B cell (primary cell): Measurements from ENCODE around the gene ADAMTSL2. TPM values are rescaled to one million over a fixed set of nuclear protein-coding genes. Genes with fewer than 3 reads are reported as not detected.

Experiments
- ATAC-seq: fragments of 200-7000 bp; cut with Tn5 transposase; one replicate; pipeline ENCODE4 v1.10.0; 2021; ENCODE audit warnings: low read depth, mild to moderate bottlenecking, moderate number of reproducible peaks, moderate library complexity
- CTCF ChIA-PET: fragments of 350-600 bp; sonication (Branson Sonifier 250); formaldehyde crosslinking; loops from one replicate; lab custom pipeline; 2021; ENCODE audit warnings: antibody characterized with exemption, inconsistent platforms; lab: Charles Lee
- POLR2A ChIA-PET: fragments of 350-600 bp; sonication (Branson Sonifier 250); formaldehyde crosslinking; loops from one replicate; lab custom pipeline; 2021; ENCODE audit warnings: antibody characterized with exemption; lab: Charles Lee
- DNase-seq: peaks from one replicate; pipeline ENCODE4 v3.0.0; 2013
- H2AFZ ChIP-seq: 2 replicates; pipeline ENCODE4 v1.6.1; 2012; ENCODE audit warnings: mild to moderate bottlenecking, low read depth, low read length; ENCODE audit not compliant: insufficient read depth, poor library complexity, severe bottlenecking
- H3K27ac ChIP-seq, 2 donors: 1 replicate in 1 of 2; 2 replicates in 1 of 2; pipeline ENCODE4 v1.5.1; 2012 to 2013; ENCODE audit warnings: low read length in 2 of 2, mild to moderate bottlenecking in 2 of 2, moderate library complexity in 1 of 2
- H3K27me3 ChIP-seq, 4 experiments: fragments of 200-600 bp in 1 of 4; sonication (generic) in 1 of 4; replicated peaks in 1 of 4; 1 replicate in 2 of 4; 2 replicates in 2 of 4; pipeline versions ENCODE4 v1.6.1 to v1.7.0; 2013 to 2016; ENCODE audit warnings: low read length in 3 of 4, mild to moderate bottlenecking in 2 of 4, mixed read lengths in 1 of 4, moderate library complexity in 1 of 4; ENCODE audit not compliant: insufficient read depth in 4 of 4, control insufficient read depth in 3 of 4; ENCODE audit errors: control extremely low read depth in 1 of 4
- H3K36me3 ChIP-seq, 2 experiments: replicated peaks in 1 of 2; 1 replicate in 1 of 2; 2 replicates in 1 of 2; pipeline versions ENCODE4 v1.6.1 to v1.7.1; 2013; ENCODE audit warnings: low read length in 1 of 2; ENCODE audit not compliant: insufficient read depth in 2 of 2, control insufficient read depth in 1 of 2; ENCODE audit errors: control extremely low read depth in 1 of 2, extremely low read depth in 1 of 2
- H3K4me1 ChIP-seq, 2 donors: fragments of 200-600 bp in 1 of 2; sonication (generic) in 1 of 2; 1 replicate in 1 of 2; 2 replicates in 1 of 2; pipeline versions ENCODE4 v1.5.1 to v1.6.1; 2013 to 2017; ENCODE audit warnings: low read length in 2 of 2; ENCODE audit not compliant: control insufficient read depth in 2 of 2, insufficient read depth in 2 of 2
- H3K4me2 ChIP-seq: replicated peaks from 2 replicates; pipeline ENCODE3; 2012; ENCODE audit warnings: mild to moderate bottlenecking, low read depth, low read length; ENCODE audit not compliant: poor library complexity, severe bottlenecking
- H3K4me3 ChIP-seq, 5 experiments: fragments of 200-600 bp in 1 of 5; sonication (generic) in 1 of 5; 1 replicate in 3 of 5; 2 replicates in 2 of 5; pipeline versions ENCODE4 v1.5.1 to v1.7.0; 2011 to 2016; ENCODE audit warnings: low read length in 4 of 5, mild to moderate bottlenecking in 4 of 5, low read depth in 2 of 5, control low read depth in 1 of 5, moderate library complexity in 1 of 5; ENCODE audit not compliant: insufficient read depth in 1 of 5; ENCODE audit errors: control extremely low read depth in 1 of 5, extremely low read depth in 1 of 5
- H3K79me2 ChIP-seq: fragments of 200-600 bp; sonication (generic); one replicate; pipeline ENCODE4 v1.6.0; 2016; ENCODE audit warnings: low read length; ENCODE audit not compliant: control insufficient read depth, insufficient read depth
- H3K9ac ChIP-seq: fragments of 200-600 bp; sonication (generic); 2 replicates; pipeline ENCODE4 v1.6.1; 2017; ENCODE audit warnings: mild to moderate bottlenecking, low read length, moderate library complexity
- H3K9me3 ChIP-seq, 3 donors: one replicate each; pipeline versions ENCODE4 v1.6.1 to v1.7.1; 2013; ENCODE audit warnings: low read length in 2 of 3; ENCODE audit not compliant: control insufficient read depth in 2 of 3, insufficient read depth in 1 of 3; ENCODE audit errors: control extremely low read depth in 1 of 3
- H4K20me1 ChIP-seq: 2 replicates; pipeline ENCODE4 v1.6.0; 2012; ENCODE audit warnings: mild to moderate bottlenecking, low read length; ENCODE audit not compliant: insufficient read depth, control insufficient read depth, poor library complexity, severe bottlenecking
- H3K27ac Mint-ChIP-seq: one replicate; pipeline ENCODE4 v1.8.0; 2021; ENCODE audit warnings: mixed read lengths
- H3K27me3 Mint-ChIP-seq: one replicate; pipeline ENCODE4 v1.8.0; 2021; ENCODE audit warnings: mixed read lengths
- H3K4me1 Mint-ChIP-seq: one replicate; pipeline ENCODE4 v1.8.0; 2021; ENCODE audit warnings: mixed read lengths
- H3K4me3 Mint-ChIP-seq: one replicate; pipeline ENCODE4 v1.8.0; 2021; ENCODE audit warnings: mixed read lengths
- H3K9me3 Mint-ChIP-seq: one replicate; pipeline ENCODE4 v1.8.0; 2022; ENCODE audit warnings: mixed read lengths; ENCODE audit not compliant: insufficient read depth
- EZH2 ChIP-seq: IDR thresholded peaks from 2 replicates; pipeline ENCODE4 v1.6.1; 2012; ENCODE audit warnings: borderline replicate concordance, low read depth, mild to moderate bottlenecking, moderate library complexity, low read length; ENCODE audit not compliant: insufficient read depth, poor library complexity, severe bottlenecking
- WGBS: methylation state at CpG from one replicate; pipeline ENCODE4 v1.1.5; 2013; ENCODE audit warnings: missing lambda C conversion rate; ENCODE audit not compliant: insufficient coverage; 5-methylcytosine and 5-hydroxymethylcytosine counted together
- intact Hi-C: fragments of 100-400 bp; cut with micrococcal nuclease; formaldehyde crosslinking; loops from one replicate; pipeline ENCODE4 v1.10.0; 2022
- polyA plus RNA-seq: library from polyadenylated mRNA; depleted of rRNA; stranded (reverse); fragments of >200 nt; gene quantifications from 2 replicates; pipeline ENCODE4 v1.2.3, GENCODE V29; 2012
- total RNA-seq, 2 donors: library from RNA; stranded (reverse); fragments of 120-200 nt in 1 of 2; gene quantifications; 1 replicate in 1 of 2; 2 replicates in 1 of 2; pipeline versions ENCODE4 v1.2.3 to v1.2.4, GENCODE V29; 2013 to 2022
- TF ChIP-seq, protein P1 (sequence below): fragments of 200-600 bp; IDR thresholded peaks from one replicate; pipeline ENCODE4 v1.8.0; 2022; ENCODE audit warnings: antibody characterized with exemption, mild to moderate bottlenecking

ADAMTSL2 gene
- total and polyA plus RNA-seq, 2 donors (not counting 1 experiment from before 2014, with no cell fraction given), result 0.03 TPM; not detected in 1

DNA sequence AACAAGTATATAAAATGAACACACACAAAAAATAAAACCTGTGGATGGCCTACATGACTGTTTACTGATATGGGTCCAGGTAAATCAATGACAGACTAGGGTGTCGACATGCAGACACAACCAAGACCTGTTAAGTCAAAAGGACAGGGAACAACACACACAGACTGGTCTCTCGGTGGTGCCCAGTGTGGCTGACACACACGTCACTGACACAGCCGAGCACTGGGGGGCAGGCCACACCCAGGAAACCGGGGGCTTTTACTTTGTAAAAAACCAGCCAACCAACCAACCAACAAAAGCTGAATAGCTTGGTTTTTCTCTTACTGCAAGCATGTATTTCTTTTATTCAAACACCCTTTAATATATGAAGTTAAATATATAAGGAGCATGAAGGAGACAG is 69.7 kb downstream of the ADAMTSL2 start:
- ATAC-seq, result no peak
- no peak overlapping the region for H3K4me3 Mint-ChIP-seq
- POLR2A ChIA-PET, result no interaction called here

DNA sequence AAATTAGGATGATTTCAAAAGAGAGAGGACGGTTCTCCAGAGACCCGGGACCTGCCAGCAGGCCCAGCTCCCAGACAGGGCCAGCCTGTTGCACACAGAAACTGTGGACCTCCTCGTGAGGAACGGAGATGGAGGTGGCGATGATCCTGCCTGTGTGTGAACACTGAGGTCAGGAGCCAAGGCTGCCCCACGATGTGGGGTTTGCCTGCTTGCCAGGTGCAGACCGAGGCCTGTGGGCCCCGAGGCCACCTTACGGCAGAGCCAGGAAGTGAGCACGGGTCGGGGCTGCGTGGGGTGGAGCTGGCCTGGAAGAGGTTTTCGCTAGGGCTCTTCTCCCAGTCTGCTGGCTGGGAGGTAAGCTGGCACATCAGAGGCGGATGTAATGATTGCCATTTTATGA is 70.4 kb downstream of the ADAMTSL2 start:
- Histone ChIP-seq H3K4me3 (no peak overlapping the region), H3K27me3 (peaks cover 0 to 55% (median 4%) of the 10 kb centered on the region in 4 experiments), H3K4me1 (no peaks in the 10 kb centered on the region), H3K9me3 (peaks cover 0 to 6% (median 0%) of the 10 kb centered on the region in 3 donors), H3K27ac (no peak overlapping the region), H2AFZ (no peak overlapping the region), H3K36me3 (no peaks in the 10 kb centered on the region), H3K9ac (no peak overlapping the region), H4K20me1 (no peaks in the 10 kb centered on the region), H3K4me2 (no peak overlapping the region), H3K79me2 (no peaks in the 10 kb centered on the region)
- POLR2A ChIA-PET, result no interaction called here
- CTCF ChIA-PET, result no interaction called here
- Mint-ChIP-seq H3K4me1 (peaks cover 7% of the 10 kb centered on the region), H3K27me3 (peaks cover 47% of the 10 kb centered on the region), H3K4me3 (no peak overlapping the region), H3K27ac (no peak overlapping the region), H3K9me3 (no peaks in the 10 kb centered on the region)
- WGBS, result 64% methylated on average over 14 of the region's 14 CpGs
- intact Hi-C loops, result no loop called here
- DNase-seq, result no peak
- no peak for ATAC-seq
- TF ChIP-seq, protein P1, sequence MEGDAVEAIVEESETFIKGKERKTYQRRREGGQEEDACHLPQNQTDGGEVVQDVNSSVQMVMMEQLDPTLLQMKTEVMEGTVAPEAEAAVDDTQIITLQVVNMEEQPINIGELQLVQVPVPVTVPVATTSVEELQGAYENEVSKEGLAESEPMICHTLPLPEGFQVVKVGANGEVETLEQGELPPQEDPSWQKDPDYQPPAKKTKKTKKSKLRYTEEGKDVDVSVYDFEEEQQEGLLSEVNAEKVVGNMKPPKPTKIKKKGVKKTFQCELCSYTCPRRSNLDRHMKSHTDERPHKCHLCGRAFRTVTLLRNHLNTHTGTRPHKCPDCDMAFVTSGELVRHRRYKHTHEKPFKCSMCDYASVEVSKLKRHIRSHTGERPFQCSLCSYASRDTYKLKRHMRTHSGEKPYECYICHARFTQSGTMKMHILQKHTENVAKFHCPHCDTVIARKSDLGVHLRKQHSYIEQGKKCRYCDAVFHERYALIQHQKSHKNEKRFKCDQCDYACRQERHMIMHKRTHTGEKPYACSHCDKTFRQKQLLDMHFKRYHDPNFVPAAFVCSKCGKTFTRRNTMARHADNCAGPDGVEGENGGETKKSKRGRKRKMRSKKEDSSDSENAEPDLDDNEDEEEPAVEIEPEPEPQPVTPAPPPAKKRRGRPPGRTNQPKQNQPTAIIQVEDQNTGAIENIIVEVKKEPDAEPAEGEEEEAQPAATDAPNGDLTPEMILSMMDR, result no peak
- no peak for TF ChIP-seq EZH2

More for the DNA sequence above, 69.7 kb downstream of the ADAMTSL2 start:
- no peak overlapping the region for H3K4me3 ChIP-seq
- DNase-seq, result no peak
- H3K79me2 ChIP-seq, result no peaks in the 10 kb centered on the region
- intact Hi-C loops, result no loop called here
- H3K36me3 ChIP-seq, result no peaks in the 10 kb centered on the region
- no peak overlapping the region for H3K27ac Mint-ChIP-seq
- H3K4me1 ChIP-seq, result no peaks in the 10 kb centered on the region
- H2AFZ ChIP-seq, result no peak overlapping the region
- H3K27me3 ChIP-seq, result peaks cover 0 to 49% (median 2%) of the 10 kb centered on the region in 4 experiments
- H3K9me3 Mint-ChIP-seq, result no peaks in the 10 kb centered on the region
- H3K27ac ChIP-seq, result no peak overlapping the region
- H3K9me3 ChIP-seq, result peaks cover 0 to 12% (median 0%) of the 10 kb centered on the region in 3 donors
- H3K4me2 ChIP-seq, result no peak overlapping the region
- H3K9ac ChIP-seq, result no peak overlapping the region
- peaks cover 7% of the 10 kb centered on the region for H3K4me1 Mint-ChIP-seq
- 32% methylated on average over 4 of the region's 5 CpGs for WGBS
- CTCF ChIA-PET, result no interaction called here
- TF ChIP-seq, protein P1, result no peak
- no peak for TF ChIP-seq EZH2
- H3K27me3 Mint-ChIP-seq, result peaks cover 42% of the 10 kb centered on the region
- no peaks in the 10 kb centered on the region for H4K20me1 ChIP-seq
